Dendritic cell treated with granulocyte-macrophage colony-stimulating factor and Interleukin-4, amounts not matched to agents 40 ng/mL and 50 ng/mL, for 4 days (primary cell): ENCODE data around the gene FANCI.

Source experiments
- H3K27ac Mint-ChIP-seq: one replicate; pipeline ENCODE4 v1.8.0; 2022; ENCODE audit warnings: mild to moderate bottlenecking, mixed read lengths
- H3K27me3 Mint-ChIP-seq: one replicate; pipeline ENCODE4 v1.8.0; 2022; ENCODE audit warnings: mild to moderate bottlenecking, mixed read lengths
- H3K36me3 Mint-ChIP-seq: one replicate; pipeline ENCODE4 v1.8.0; 2022; ENCODE audit warnings: low read depth, mixed read lengths
- H3K4me1 Mint-ChIP-seq: one replicate; pipeline ENCODE4 v1.8.0; 2022; ENCODE audit warnings: low read depth, mixed read lengths
- H3K4me3 Mint-ChIP-seq: one replicate; pipeline ENCODE4 v1.8.0; 2022; ENCODE audit warnings: mild to moderate bottlenecking, moderate library complexity, mixed read lengths
- H3K9me3 Mint-ChIP-seq: one replicate; pipeline ENCODE4 v1.8.0; 2022; ENCODE audit warnings: mixed read lengths
- intact Hi-C: fragments of 100-400 bp; cut with micrococcal nuclease; formaldehyde crosslinking; loops from one replicate; pipeline ENCODE4 v1.15.0; 2022

FANCI gene

GRCh38 chr15:89243691-89244573 lies at the start of gene FANCI:
Gene FANCI, plus strand, starts transcription at chr15:89243979. Its CDS starts 3,669 bp downstream, at chr15:89247648.
- Mint-ChIP-seq H3K27ac (peak within 1 kb of the TSS; percentile 79), H3K27me3 (peaks cover 9% of the 10 kb centered on the region), H3K9me3 (no peaks in the 10 kb centered on the region), H3K36me3 (peaks cover 11% of the 10 kb centered on the region), H3K4me1 (peaks cover 32% of the 10 kb centered on the region), H3K4me3 (peak within 1 kb of the TSS; percentile 94)
- intact Hi-C loops: no loop called here

GRCh38 chr15:89194608-89195007 lies 49.2 kb upstream of the FANCI start:
- peaks cover 90% of the 10 kb centered on the region for H3K36me3 Mint-ChIP-seq
- intact Hi-C loops: no loop called here
- no peak overlapping the region for H3K27ac Mint-ChIP-seq
- H3K4me1 Mint-ChIP-seq: peaks cover under 1% of the 10 kb centered on the region
- H3K9me3 Mint-ChIP-seq: no peaks in the 10 kb centered on the region
- no peak overlapping the region for H3K4me3 Mint-ChIP-seq
- no peaks in the 10 kb centered on the region for H3K27me3 Mint-ChIP-seq

GRCh38 chr15:89195836-89196235 lies 47.9 kb upstream of the FANCI start:
- Mint-ChIP-seq H3K9me3 (no peaks in the 10 kb centered on the region), H3K27me3 (no peaks in the 10 kb centered on the region), H3K4me1 (peaks cover 5% of the 10 kb centered on the region), H3K27ac (no peak overlapping the region), H3K36me3 (peaks cover 91% of the 10 kb centered on the region), H3K4me3 (no peak overlapping the region)
- intact Hi-C loops: no loop called here

GRCh38 chr15:89196241-89196640 lies 47.5 kb upstream of the FANCI start:
- intact Hi-C loops: no loop called here
- no peaks in the 10 kb centered on the region for H3K9me3 Mint-ChIP-seq
- H3K4me1 Mint-ChIP-seq: peaks cover 5% of the 10 kb centered on the region
- H3K27me3 Mint-ChIP-seq: no peaks in the 10 kb centered on the region
- no peak overlapping the region for H3K27ac Mint-ChIP-seq
- no peak overlapping the region for H3K4me3 Mint-ChIP-seq
- peaks cover 91% of the 10 kb centered on the region for H3K36me3 Mint-ChIP-seq

GRCh38 chr15:89196994-89197393 lies 46.8 kb upstream of the FANCI start:
- H3K27ac Mint-ChIP-seq: no peak overlapping the region
- H3K36me3 Mint-ChIP-seq: peaks cover 90% of the 10 kb centered on the region
- H3K9me3 Mint-ChIP-seq: no peaks in the 10 kb centered on the region
- no peaks in the 10 kb centered on the region for H3K27me3 Mint-ChIP-seq
- peaks cover 5% of the 10 kb centered on the region for H3K4me1 Mint-ChIP-seq
- intact Hi-C loops: no loop called here
- H3K4me3 Mint-ChIP-seq: no peak overlapping the region

- no peak overlapping the region for H3K4me3 Mint-ChIP-seq
- no peaks in the 10 kb centered on the region for H3K27me3 Mint-ChIP-seq
- H3K27ac Mint-ChIP-seq: no peak overlapping the region
- H3K36me3 Mint-ChIP-seq: peaks cover 84% of the 10 kb centered on the region
- intact Hi-C loops: no loop called here
- peaks cover 5% of the 10 kb centered on the region for H3K4me1 Mint-ChIP-seq
- no peaks in the 10 kb centered on the region for H3K9me3 Mint-ChIP-seq
Measured at GRCh38 chr15:89197503-89197971, 46.2 kb upstream of the FANCI start.

- H3K27ac Mint-ChIP-seq: no peak overlapping the region
- H3K9me3 Mint-ChIP-seq: no peaks in the 10 kb centered on the region
- peaks cover 78% of the 10 kb centered on the region for H3K36me3 Mint-ChIP-seq
- peaks cover 5% of the 10 kb centered on the region for H3K4me1 Mint-ChIP-seq
- H3K4me3 Mint-ChIP-seq: no peak overlapping the region
- intact Hi-C loops: no loop called here
- no peaks in the 10 kb centered on the region for H3K27me3 Mint-ChIP-seq
Measured at GRCh38 chr15:89198196-89198595, 45.6 kb upstream of the FANCI start.

GRCh38 chr15:89198934-89199333 lies 44.8 kb upstream of the FANCI start:
- Mint-ChIP-seq H3K4me1 (peaks cover 10% of the 10 kb centered on the region), H3K4me3 (no peak overlapping the region), H3K36me3 (peaks cover 70% of the 10 kb centered on the region), H3K9me3 (no peaks in the 10 kb centered on the region), H3K27ac (no peak overlapping the region), H3K27me3 (no peaks in the 10 kb centered on the region)
- intact Hi-C loops: no loop called here

GRCh38 chr15:89199746-89200145 lies 44.0 kb upstream of the FANCI start:
- Mint-ChIP-seq H3K36me3 (peaks cover 63% of the 10 kb centered on the region), H3K4me3 (no peak overlapping the region), H3K4me1 (peaks cover 11% of the 10 kb centered on the region), H3K27me3 (no peaks in the 10 kb centered on the region), H3K9me3 (no peaks in the 10 kb centered on the region), H3K27ac (no peak overlapping the region)
- intact Hi-C loops: no loop called here

GRCh38 chr15:89200182-89200581 lies 43.6 kb upstream of the FANCI start:
- no peaks in the 10 kb centered on the region for H3K27me3 Mint-ChIP-seq
- intact Hi-C loops: no loop called here
- H3K4me1 Mint-ChIP-seq: peaks cover 11% of the 10 kb centered on the region
- H3K9me3 Mint-ChIP-seq: no peaks in the 10 kb centered on the region
- H3K4me3 Mint-ChIP-seq: no peak overlapping the region
- H3K27ac Mint-ChIP-seq: no peak overlapping the region
- peaks cover 59% of the 10 kb centered on the region for H3K36me3 Mint-ChIP-seq

GRCh38 chr15:89201465-89202005 lies 42.2 kb upstream of the FANCI start:
- Mint-ChIP-seq H3K4me1 (peaks cover 11% of the 10 kb centered on the region), H3K4me3 (no peak overlapping the region), H3K27me3 (no peaks in the 10 kb centered on the region), H3K9me3 (no peaks in the 10 kb centered on the region), H3K27ac (no peak overlapping the region), H3K36me3 (peaks cover 45% of the 10 kb centered on the region)
- intact Hi-C loops: no loop called here

GRCh38 chr15:89203705-89204273 lies 40.0 kb upstream of the FANCI start:
- intact Hi-C loops: no loop called here
- Mint-ChIP-seq H3K4me1 (peaks cover 17% of the 10 kb centered on the region), H3K27ac (no peak overlapping the region)

GRCh38 chr15:89205991-89206585 lies 37.7 kb upstream of the FANCI start:
- Mint-ChIP-seq H3K4me3 (no peak overlapping the region), H3K9me3 (no peaks in the 10 kb centered on the region), H3K27me3 (peaks cover 2% of the 10 kb centered on the region), H3K4me1 (peaks cover 13% of the 10 kb centered on the region), H3K36me3 (peaks cover 8% of the 10 kb centered on the region), H3K27ac (no peak overlapping the region)
- intact Hi-C loops: loop anchor here (5.0 kb wide), 2 partner anchors 96 to 151 kb away; no protein-coding TSS in a partner anchor

More at GRCh38 chr15:89203705-89204273, 40.0 kb upstream of the FANCI start:
- Mint-ChIP-seq H3K36me3 (peaks cover 27% of the 10 kb centered on the region), H3K27me3 (peaks cover 2% of the 10 kb centered on the region), H3K9me3 (no peaks in the 10 kb centered on the region), H3K4me3 (no peak overlapping the region)

GRCh38 chr15:89206908-89207331 lies 36.9 kb upstream of the FANCI start:
- H3K27me3 Mint-ChIP-seq: peaks cover 2% of the 10 kb centered on the region
- intact Hi-C loops: loop anchor here (5.0 kb wide), 2 partner anchors 95 to 150 kb away; no protein-coding TSS in a partner anchor
- H3K4me3 Mint-ChIP-seq: no peak overlapping the region
- no peaks in the 10 kb centered on the region for H3K36me3 Mint-ChIP-seq
- H3K9me3 Mint-ChIP-seq: no peaks in the 10 kb centered on the region
- peaks cover 13% of the 10 kb centered on the region for H3K4me1 Mint-ChIP-seq
- no peak overlapping the region for H3K27ac Mint-ChIP-seq
